Left ventricle myocardium inferior (tissue), 1 donor: ENCODE data around the gene LRRC1. TPM values are rescaled to one million over a fixed set of nuclear protein-coding genes. Genes with fewer than 3 reads are reported as not detected.

Experiments
- DNase-seq: peaks from one replicate; pipeline ENCODE4 v3.0.0-alpha.2; 2020
- H3K27ac ChIP-seq: fragments of 200-600 bp; replicated peaks from 2 replicates; pipeline ENCODE4 v1.8.0; 2021
- H3K27me3 ChIP-seq: fragments of 200-600 bp; 2 replicates; pipeline ENCODE4 v1.8.0; 2021; ENCODE audit warnings: low read depth
- H3K36me3 ChIP-seq: fragments of 200-600 bp; 2 replicates; pipeline ENCODE4 v1.8.0; 2021
- H3K4me1 ChIP-seq: fragments of 200-600 bp; 2 replicates; pipeline ENCODE4 v1.8.0; 2021
- H3K4me3 ChIP-seq: fragments of 200-600 bp; 2 replicates; pipeline ENCODE4 v1.8.0; 2021; ENCODE audit warnings: mild to moderate bottlenecking, moderate library complexity
- H3K9me3 ChIP-seq: fragments of 200-600 bp; replicated peaks from 2 replicates; pipeline ENCODE4 v1.8.0; 2021
- intact Hi-C: fragments of 100-400 bp; cut with micrococcal nuclease; formaldehyde crosslinking; loops from one replicate; pipeline ENCODE4 v1.11.0; 2022
- total RNA-seq: library from RNA; stranded (reverse); fragmentation: NEBNext Ultra II Directional; extraction: Animal tissue kit (Norgen Biotek cat#: 25700); gene quantifications from one replicate; pipeline ENCODE4 v1.2.1, GENCODE V29; 2021
- TF ChIP-seq, protein P1 (sequence below): fragments of 200-600 bp; IDR thresholded peaks from 2 replicates; pipeline ENCODE4 v1.8.0; 2021; ENCODE audit warnings: antibody characterized with exemption, mild to moderate bottlenecking, borderline replicate concordance
- donor health status: DM: no; HTN: yes; CAD: no; lungs with severe emphysema.

LRRC1 gene
- total RNA-seq, 1 donor from 2014 or later, result 2.7 TPM

DNA sequence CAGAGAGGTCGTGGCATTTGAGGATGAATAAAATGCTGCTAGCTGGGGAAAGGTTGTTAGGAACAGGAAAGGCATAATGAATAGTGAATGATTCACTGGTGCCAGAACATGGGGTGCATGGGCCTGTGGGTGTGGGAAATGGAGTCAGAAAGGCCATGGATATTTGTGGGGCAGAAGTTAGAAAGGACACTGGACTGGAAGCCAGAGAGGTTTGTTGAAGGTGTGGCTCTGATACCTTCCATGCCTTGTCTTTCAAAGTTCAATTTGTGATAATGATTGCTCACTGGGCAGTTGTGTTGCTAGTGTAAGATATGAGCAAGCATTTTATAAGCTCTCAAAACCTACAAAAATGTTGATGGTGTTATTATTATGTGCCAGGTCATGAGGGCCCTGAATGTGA lies 32.7 kb downstream of the LRRC1 start:
- Histone ChIP-seq H3K36me3 (no peaks in the 10 kb centered on the region), H3K27me3 (no peaks in the 10 kb centered on the region), H3K27ac (no peak overlapping the region), H3K9me3 (no peaks in the 10 kb centered on the region), H3K4me1 (peaks cover 18% of the 10 kb centered on the region), H3K4me3 (no peak overlapping the region)
- no peak for DNase-seq
- TF ChIP-seq, protein P1, sequence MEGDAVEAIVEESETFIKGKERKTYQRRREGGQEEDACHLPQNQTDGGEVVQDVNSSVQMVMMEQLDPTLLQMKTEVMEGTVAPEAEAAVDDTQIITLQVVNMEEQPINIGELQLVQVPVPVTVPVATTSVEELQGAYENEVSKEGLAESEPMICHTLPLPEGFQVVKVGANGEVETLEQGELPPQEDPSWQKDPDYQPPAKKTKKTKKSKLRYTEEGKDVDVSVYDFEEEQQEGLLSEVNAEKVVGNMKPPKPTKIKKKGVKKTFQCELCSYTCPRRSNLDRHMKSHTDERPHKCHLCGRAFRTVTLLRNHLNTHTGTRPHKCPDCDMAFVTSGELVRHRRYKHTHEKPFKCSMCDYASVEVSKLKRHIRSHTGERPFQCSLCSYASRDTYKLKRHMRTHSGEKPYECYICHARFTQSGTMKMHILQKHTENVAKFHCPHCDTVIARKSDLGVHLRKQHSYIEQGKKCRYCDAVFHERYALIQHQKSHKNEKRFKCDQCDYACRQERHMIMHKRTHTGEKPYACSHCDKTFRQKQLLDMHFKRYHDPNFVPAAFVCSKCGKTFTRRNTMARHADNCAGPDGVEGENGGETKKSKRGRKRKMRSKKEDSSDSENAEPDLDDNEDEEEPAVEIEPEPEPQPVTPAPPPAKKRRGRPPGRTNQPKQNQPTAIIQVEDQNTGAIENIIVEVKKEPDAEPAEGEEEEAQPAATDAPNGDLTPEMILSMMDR, result no peak
- intact Hi-C loops, result no loop called here

DNA sequence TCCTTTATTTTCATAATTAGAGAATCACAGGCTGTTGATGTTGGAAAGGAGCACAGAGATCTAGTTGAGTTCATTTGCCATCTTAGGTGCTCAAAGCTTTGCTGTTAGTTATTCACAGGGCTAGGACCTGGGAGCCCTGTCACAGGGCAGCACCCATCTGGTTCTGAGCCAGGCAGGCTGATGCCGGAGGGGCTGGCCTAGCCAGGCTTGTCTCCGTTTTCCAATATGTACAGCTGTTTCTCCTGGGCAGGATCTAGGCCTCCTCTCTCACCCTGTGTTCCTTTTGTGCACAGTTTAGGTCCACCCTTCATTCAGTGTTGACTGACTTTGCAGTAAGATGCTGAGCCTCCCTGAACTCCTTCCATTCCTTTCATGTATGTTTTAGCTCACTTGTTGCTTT lies 33.4 kb downstream of the LRRC1 start:
- intact Hi-C loops, result no loop called here
- Histone ChIP-seq H3K9me3 (no peaks in the 10 kb centered on the region), H3K27ac (no peak overlapping the region), H3K4me3 (no peak overlapping the region), H3K27me3 (no peaks in the 10 kb centered on the region), H3K4me1 (peaks cover 15% of the 10 kb centered on the region), H3K36me3 (no peaks in the 10 kb centered on the region)
- DNase-seq, result no peak
- TF ChIP-seq, protein P1, result no peak

DNA sequence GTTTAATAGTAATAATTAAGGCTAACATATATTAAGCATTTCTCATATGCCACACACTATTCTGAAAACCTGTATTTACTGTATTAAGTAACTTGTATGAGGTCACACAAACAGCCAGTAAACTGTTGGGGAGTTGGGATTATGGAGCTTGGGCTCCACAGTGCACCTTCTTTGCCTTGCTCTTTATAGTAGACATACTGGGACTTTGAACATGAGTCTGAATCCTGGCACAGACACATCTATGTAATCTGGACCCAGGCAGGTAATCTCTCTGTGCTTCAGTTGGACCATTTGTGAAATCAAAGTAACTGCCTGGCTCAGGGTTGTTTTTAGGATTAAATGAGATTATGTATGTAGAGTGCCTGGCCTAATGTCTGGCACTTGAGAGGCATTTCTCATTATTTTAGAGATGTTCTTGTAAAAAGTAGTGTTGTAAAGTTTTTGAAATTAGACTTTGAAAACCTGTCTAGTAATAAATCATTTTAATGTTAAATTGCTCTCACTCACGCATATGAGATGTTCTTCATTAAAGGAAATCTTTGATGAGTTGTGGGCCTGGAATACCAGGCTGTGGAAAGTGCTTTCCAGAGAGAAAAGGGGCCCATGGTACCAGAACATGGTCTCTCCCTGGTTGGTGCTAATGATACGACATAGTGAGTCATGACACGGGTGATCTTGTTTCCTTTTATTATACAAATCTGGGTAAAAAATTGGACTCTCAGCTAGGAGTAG lies 34.3 kb downstream of the LRRC1 start:
- Histone ChIP-seq H3K27me3 (no peaks in the 10 kb centered on the region), H3K4me3 (no peak overlapping the region), H3K4me1 (peaks cover 15% of the 10 kb centered on the region), H3K27ac (no peak overlapping the region), H3K36me3 (no peaks in the 10 kb centered on the region), H3K9me3 (no peaks in the 10 kb centered on the region)
- intact Hi-C loops, result no loop called here
- DNase-seq, result no peak
- TF ChIP-seq, protein P1, result no peak

DNA sequence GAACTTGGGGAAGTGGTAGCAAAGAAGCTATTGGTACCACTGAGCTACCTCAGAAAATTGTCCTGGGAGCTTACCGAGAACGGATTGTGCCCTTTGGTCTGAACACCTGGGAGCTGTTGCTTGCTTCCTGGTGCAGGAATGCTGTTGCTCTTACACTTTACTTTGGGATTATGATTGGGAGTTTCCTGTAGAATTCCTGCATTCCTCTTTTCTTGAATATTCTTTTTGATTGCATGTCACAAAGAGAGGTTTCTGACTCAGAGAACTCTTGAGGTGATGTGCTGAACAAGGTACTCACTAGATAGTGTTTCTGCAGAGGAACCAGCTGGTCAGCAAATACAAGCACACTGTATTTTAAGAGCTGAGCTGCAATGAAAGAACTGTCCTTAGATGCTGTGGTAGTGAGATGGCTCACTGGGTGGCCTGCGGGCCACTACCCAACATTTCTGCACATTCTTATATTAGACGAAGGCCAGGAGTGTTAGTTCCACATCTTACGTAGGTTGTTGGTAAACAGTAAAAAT lies 35.0 kb downstream of the LRRC1 start:
- DNase-seq, result no peak
- peaks cover 15% of the 10 kb centered on the region for H3K4me1 ChIP-seq
- H3K27me3 ChIP-seq, result no peaks in the 10 kb centered on the region
- intact Hi-C loops, result no loop called here
- no peak overlapping the region for H3K4me3 ChIP-seq
- no peaks in the 10 kb centered on the region for H3K9me3 ChIP-seq
- no peaks in the 10 kb centered on the region for H3K36me3 ChIP-seq
- TF ChIP-seq, protein P1, result no peak
- no peak overlapping the region for H3K27ac ChIP-seq

DNA sequence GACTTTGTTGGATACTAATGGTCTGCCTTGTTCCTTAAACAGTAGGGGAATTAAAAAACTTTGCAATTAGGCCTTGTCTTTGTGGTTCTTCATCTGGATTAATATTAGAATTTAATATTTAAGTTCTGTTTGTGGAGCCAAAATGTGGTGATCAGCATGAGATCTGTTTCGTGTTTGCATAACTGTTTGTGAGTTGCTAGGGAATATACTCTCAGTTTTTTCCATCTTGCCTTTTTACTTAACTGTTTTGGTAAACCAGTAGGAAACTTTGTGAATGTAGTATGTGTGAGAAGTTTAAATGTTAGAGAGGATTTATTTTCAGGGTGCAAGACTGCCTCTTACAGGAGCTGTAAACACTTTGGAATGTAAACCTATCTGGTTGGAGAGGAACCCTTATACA lies 35.6 kb downstream of the LRRC1 start:
- Histone ChIP-seq H3K27ac (no peak overlapping the region), H3K9me3 (no peaks in the 10 kb centered on the region), H3K4me3 (no peak overlapping the region), H3K36me3 (no peaks in the 10 kb centered on the region), H3K27me3 (no peaks in the 10 kb centered on the region), H3K4me1 (peaks cover 15% of the 10 kb centered on the region)
- TF ChIP-seq, protein P1, result no peak
- DNase-seq, result no peak
- intact Hi-C loops, result no loop called here
